Subcutaneous abdominal adipose tissue (tissue), 5 donors: ENCODE measurements around the gene CHIC2.
"Not testable (repeated sequence)": the region's sequence is repeated elsewhere in the genome, so short reads cannot be mapped to it uniquely, and the experiment has no call there.

Source experiments
- H3K27ac ChIP-seq: one replicate; pipeline ENCODE4 v1.7.0; 2013; ENCODE audit warnings: low read depth, mild to moderate bottlenecking, inconsistent platforms, low read length, moderate library complexity
- H3K27me3 ChIP-seq, 5 donors: one replicate each; pipeline ENCODE4 v1.7.0; 2013; ENCODE audit warnings: low read length in 5 of 5, inconsistent platforms in 1 of 5; ENCODE audit not compliant: control insufficient read depth in 5 of 5, insufficient read depth in 4 of 5
- H3K36me3 ChIP-seq, 5 donors: one replicate each; pipeline ENCODE4 v1.7.0; 2013; ENCODE audit warnings: low read length in 5 of 5; ENCODE audit not compliant: control insufficient read depth in 5 of 5, insufficient read depth in 5 of 5
- H3K4me1 ChIP-seq, 5 donors: one replicate each; pipeline ENCODE4 v1.7.0; 2013; ENCODE audit warnings: low read length in 5 of 5, mild to moderate bottlenecking in 3 of 5, moderate library complexity in 1 of 5; ENCODE audit not compliant: control insufficient read depth in 5 of 5, insufficient read depth in 5 of 5
- H3K4me3 ChIP-seq, 5 donors: one replicate each; pipeline ENCODE4 v1.7.0; 2013; ENCODE audit warnings: low read length in 5 of 5, low read depth in 1 of 5
- H3K9ac ChIP-seq, 5 donors: one replicate each; pipeline ENCODE4 v1.7.0; 2013; ENCODE audit warnings: low read length in 5 of 5, mild to moderate bottlenecking in 4 of 5, moderate library complexity in 3 of 5
- H3K9me3 ChIP-seq, 5 donors: one replicate each; pipeline ENCODE4 v1.7.0; 2013; ENCODE audit warnings: low read length in 5 of 5; ENCODE audit not compliant: control insufficient read depth in 5 of 5
- donor health status: healthy.
- donor health status: healthy.
- donor health status: healthy.
- donor health status: healthy.
- donor health status: healthy.

Gene CHIC2

GRCh38 chr4:54064317-54065111 is at the start of gene CHIC2:
Gene CHIC2, minus strand, starts transcription at chr4:54064605. Its CDS starts 305 bp downstream, at chr4:54064300.
- peaks cover 0 to 4% (median 0%) of the 10 kb centered on the region in 5 donors for H3K9me3 ChIP-seq
- H3K36me3 ChIP-seq: no peaks in the 10 kb centered on the region
- H3K4me3 ChIP-seq: peak within 1 kb of the TSS; percentile 79 to 99 (median 97)
- no peaks in the 10 kb centered on the region for H3K27me3 ChIP-seq
- peak within 1 kb of the TSS; percentile 83 to 98 (median 95) for H3K9ac ChIP-seq
- peak within 1 kb of the TSS; percentile 92 for H3K27ac ChIP-seq
- H3K4me1 ChIP-seq: peaks cover 12 to 54% (median 45%) of the 10 kb centered on the region in 5 donors

- peaks cover 1 to 12% (median 9%) of the 10 kb centered on the region in 5 donors for H3K4me1 ChIP-seq
- not testable (repeated sequence) for H3K9me3 ChIP-seq, H3K9ac ChIP-seq, H3K36me3 ChIP-seq, H3K4me3 ChIP-seq, H3K27ac ChIP-seq
- peaks cover 12 to 33% (median 23%) of the 10 kb centered on the region in 5 donors for H3K27me3 ChIP-seq
Measured at GRCh38 chr4:54113206-54113605, 48.8 kb upstream of the CHIC2 start.

- peaks cover 17 to 39% (median 32%) of the 10 kb centered on the region in 5 donors for H3K27me3 ChIP-seq
- H3K9ac ChIP-seq: no peak overlapping the region
- H3K9me3 ChIP-seq: no peaks in the 10 kb centered on the region
- H3K36me3 ChIP-seq: no peaks in the 10 kb centered on the region
- peak overlapping the region in 4 of 5 donors; percentile 32 to 42 (median 38) for H3K4me3 ChIP-seq
- peaks cover 1 to 12% (median 12%) of the 10 kb centered on the region in 5 donors for H3K4me1 ChIP-seq
- H3K27ac ChIP-seq: no peak overlapping the region
Measured at GRCh38 chr4:54110019-54110416, 45.6 kb upstream of the CHIC2 start.

GRCh38 chr4:54109241-54110018 is 45.0 kb upstream of the CHIC2 start:
- Histone ChIP-seq H3K4me3 (peak overlapping the region in 4 of 5 donors; percentile 32 to 42 (median 38)), H3K27me3 (peaks cover 17 to 43% (median 32%) of the 10 kb centered on the region in 5 donors), H3K36me3 (no peaks in the 10 kb centered on the region), H3K9me3 (no peaks in the 10 kb centered on the region), H3K27ac (no peak overlapping the region), H3K9ac (no peak overlapping the region), H3K4me1 (peaks cover 1 to 12% (median 12%) of the 10 kb centered on the region in 5 donors)

- Histone ChIP-seq H3K36me3 (no peaks in the 10 kb centered on the region), H3K9me3 (no peaks in the 10 kb centered on the region), H3K4me1 (peaks cover 1 to 24% (median 19%) of the 10 kb centered on the region in 5 donors), H3K27me3 (peaks cover 24 to 53% (median 44%) of the 10 kb centered on the region in 5 donors), H3K27ac (no peak overlapping the region), H3K4me3 (no peak overlapping the region), H3K9ac (no peak overlapping the region)
Measured at GRCh38 chr4:54107951-54108748, 43.7 kb upstream of the CHIC2 start.

- Histone ChIP-seq H3K9ac (no peak overlapping the region), H3K27ac (no peak overlapping the region), H3K36me3 (no peaks in the 10 kb centered on the region), H3K4me3 (no peak overlapping the region), H3K9me3 (no peaks in the 10 kb centered on the region), H3K27me3 (peaks cover 40 to 63% (median 59%) of the 10 kb centered on the region in 5 donors), H3K4me1 (peaks cover 0 to 39% (median 34%) of the 10 kb centered on the region in 5 donors)
Measured at GRCh38 chr4:54104907-54105306, 40.5 kb upstream of the CHIC2 start.

- H3K4me3 ChIP-seq: peak overlapping the region in 1 of 5 donors; percentile 50
- H3K27ac ChIP-seq: no peak overlapping the region
- H3K9me3 ChIP-seq: no peaks in the 10 kb centered on the region
- peaks cover 38 to 63% (median 59%) of the 10 kb centered on the region in 5 donors for H3K27me3 ChIP-seq
- no peak overlapping the region for H3K9ac ChIP-seq
- peaks cover 0 to 41% (median 30%) of the 10 kb centered on the region in 5 donors for H3K4me1 ChIP-seq
- H3K36me3 ChIP-seq: no peaks in the 10 kb centered on the region
Measured at GRCh38 chr4:54103190-54103574, 38.8 kb upstream of the CHIC2 start.

- H3K4me1 ChIP-seq: peaks cover 0 to 38% (median 30%) of the 10 kb centered on the region in 5 donors
- no peaks in the 10 kb centered on the region for H3K36me3 ChIP-seq
- H3K4me3 ChIP-seq: no peak overlapping the region
- no peak overlapping the region for H3K27ac ChIP-seq
- no peak overlapping the region for H3K9ac ChIP-seq
- H3K9me3 ChIP-seq: no peaks in the 10 kb centered on the region
- peaks cover 34 to 65% (median 62%) of the 10 kb centered on the region in 5 donors for H3K27me3 ChIP-seq
Measured at GRCh38 chr4:54102531-54103106, 38.2 kb upstream of the CHIC2 start.
